SK-N-SH treated with all-trans-retinoic acid at 6 μM for 48 hours (cell line): ENCODE data around the gene PTPRN2.
"Not testable (repeated sequence)": the region's sequence is repeated elsewhere in the genome, so short reads cannot be mapped to it uniquely, and the experiment has no call there.

Experiments
- ATAC-seq: fragments of 200-7000 bp; cut with Tn5 transposase; 3 replicates; pipeline ENCODE4 v1.9.1; 2020; ENCODE audit warnings: mild to moderate bottlenecking, moderate library complexity
- BACH2 ChIP-seq: fragments of 250-450 bp; sonication (Bioruptor Pico); IDR thresholded peaks from 2 replicates; pipeline ENCODE4 v1.9.0; 2021; ENCODE audit warnings: mild to moderate bottlenecking, borderline replicate concordance
- CSDC2 ChIP-seq: fragments of 250-450 bp; sonication (Bioruptor Pico); IDR thresholded peaks from 2 replicates; pipeline ENCODE4 v1.5.0; 2020; ENCODE audit warnings: mild to moderate bottlenecking, moderate library complexity
- CSRNP3 ChIP-seq: fragments of 250-450 bp; sonication (Bioruptor Pico); IDR thresholded peaks from 2 replicates; pipeline ENCODE4 v1.5.1; 2021; ENCODE audit warnings: mild to moderate bottlenecking, moderate library complexity
- ISL1 ChIP-seq: fragments of 250-450 bp; sonication (Bioruptor Pico); IDR thresholded peaks from 2 replicates; pipeline ENCODE4 v2.1.2; 2022; ENCODE audit warnings: mild to moderate bottlenecking, moderate library complexity
- OSR1 ChIP-seq: fragments of 250-450 bp; sonication (Bioruptor Pico); IDR thresholded peaks from 2 replicates; pipeline ENCODE4 v1.8.0; 2022; ENCODE audit warnings: moderate library complexity, mild to moderate bottlenecking, inconsistent platforms
- PATZ1 ChIP-seq: fragments of 250-450 bp; sonication (Bioruptor Pico); IDR thresholded peaks from 2 replicates; pipeline ENCODE4 v1.8.0; 2020; ENCODE audit warnings: mild to moderate bottlenecking, moderate library complexity, borderline replicate concordance
- PPARA ChIP-seq: fragments of 250-450 bp; sonication (Bioruptor Pico); IDR thresholded peaks from 2 replicates; pipeline ENCODE4 v1.5.0; 2020; ENCODE audit warnings: mild to moderate bottlenecking, borderline replicate concordance
- SNAI2 ChIP-seq: fragments of 250-450 bp; sonication (Bioruptor Pico); IDR thresholded peaks from 2 replicates; pipeline ENCODE4 v1.5.0; 2020; ENCODE audit warnings: mild to moderate bottlenecking, moderate library complexity
- TCF4 ChIP-seq: fragments of 250-450 bp; sonication (Bioruptor Pico); IDR thresholded peaks from 2 replicates; pipeline ENCODE4 v1.8.0; 2021; ENCODE audit warnings: mild to moderate bottlenecking, moderate library complexity, borderline replicate concordance
- TOX ChIP-seq: fragments of 250-450 bp; sonication (Bioruptor Pico); IDR thresholded peaks from 2 replicates; pipeline ENCODE4 v1.8.0; 2021; ENCODE audit warnings: mild to moderate bottlenecking, moderate library complexity, borderline replicate concordance
- TSHZ2 ChIP-seq: fragments of 250-450 bp; sonication (Bioruptor Pico); IDR thresholded peaks from 2 replicates; pipeline ENCODE4 v1.5.0; 2020; ENCODE audit warnings: mild to moderate bottlenecking, moderate library complexity
- ZC3H10 ChIP-seq: fragments of 250-450 bp; sonication (Bioruptor Pico); IDR thresholded peaks from 2 replicates; pipeline ENCODE4 v1.5.1; 2021; ENCODE audit warnings: mild to moderate bottlenecking, moderate library complexity
- ZFP3 ChIP-seq: fragments of 250-450 bp; sonication (Bioruptor Pico); IDR thresholded peaks from 2 replicates; pipeline ENCODE4 v1.5.0; 2020; ENCODE audit warnings: mild to moderate bottlenecking, moderate library complexity
- ZFP30 ChIP-seq: fragments of 450-650 bp; formaldehyde crosslinking; IDR thresholded peaks from 2 replicates; pipeline ENCODE4 v1.5.0; 2022; ENCODE audit warnings: mild to moderate bottlenecking, moderate library complexity
- ZNF565 ChIP-seq: fragments of 450-650 bp; formaldehyde crosslinking; conservative IDR thresholded peaks from 2 replicates; pipeline ENCODE4 v1.5.0; 2020; ENCODE audit warnings: low read depth, mild to moderate bottlenecking, moderate library complexity
- ZNF70 ChIP-seq: fragments of 450-650 bp; formaldehyde crosslinking; IDR thresholded peaks from 2 replicates; pipeline ENCODE4 v1.5.0; 2020; ENCODE audit warnings: mild to moderate bottlenecking, moderate library complexity
- ZNF8 ChIP-seq: fragments of 450-650 bp; formaldehyde crosslinking; IDR thresholded peaks from 2 replicates; pipeline ENCODE4 v1.5.0; 2020; ENCODE audit warnings: mild to moderate bottlenecking, moderate library complexity
- TF ChIP-seq, protein P1 (sequence below): fragments of 250-450 bp; sonication (Bioruptor Pico); IDR thresholded peaks from 2 replicates; pipeline ENCODE4 v1.8.0; 2021; ENCODE audit warnings: low read depth, mild to moderate bottlenecking, moderate library complexity, borderline replicate concordance

Gene PTPRN2

GRCh38 chr7:158204453-158204852 lies 383.2 kb downstream of the PTPRN2 start:
- TF ChIP-seq, protein P1, sequence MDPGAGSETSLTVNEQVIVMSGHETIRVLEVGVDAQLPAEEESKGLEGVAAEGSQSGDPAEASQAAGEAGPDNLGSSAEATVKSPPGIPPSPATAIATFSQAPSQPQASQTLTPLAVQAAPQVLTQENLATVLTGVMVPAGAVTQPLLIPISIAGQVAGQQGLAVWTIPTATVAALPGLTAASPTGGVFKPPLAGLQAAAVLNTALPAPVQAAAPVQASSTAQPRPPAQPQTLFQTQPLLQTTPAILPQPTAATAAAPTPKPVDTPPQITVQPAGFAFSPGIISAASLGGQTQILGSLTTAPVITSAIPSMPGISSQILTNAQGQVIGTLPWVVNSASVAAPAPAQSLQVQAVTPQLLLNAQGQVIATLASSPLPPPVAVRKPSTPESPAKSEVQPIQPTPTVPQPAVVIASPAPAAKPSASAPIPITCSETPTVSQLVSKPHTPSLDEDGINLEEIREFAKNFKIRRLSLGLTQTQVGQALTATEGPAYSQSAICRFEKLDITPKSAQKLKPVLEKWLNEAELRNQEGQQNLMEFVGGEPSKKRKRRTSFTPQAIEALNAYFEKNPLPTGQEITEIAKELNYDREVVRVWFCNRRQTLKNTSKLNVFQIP (CRISPR knock-in tag), result no peak
- TF ChIP-seq OSR1 (CRISPR knock-in tag) (no peak), PPARA (CRISPR knock-in tag) (no peak), TOX (no peak)
- no peak for ATAC-seq

DNA sequence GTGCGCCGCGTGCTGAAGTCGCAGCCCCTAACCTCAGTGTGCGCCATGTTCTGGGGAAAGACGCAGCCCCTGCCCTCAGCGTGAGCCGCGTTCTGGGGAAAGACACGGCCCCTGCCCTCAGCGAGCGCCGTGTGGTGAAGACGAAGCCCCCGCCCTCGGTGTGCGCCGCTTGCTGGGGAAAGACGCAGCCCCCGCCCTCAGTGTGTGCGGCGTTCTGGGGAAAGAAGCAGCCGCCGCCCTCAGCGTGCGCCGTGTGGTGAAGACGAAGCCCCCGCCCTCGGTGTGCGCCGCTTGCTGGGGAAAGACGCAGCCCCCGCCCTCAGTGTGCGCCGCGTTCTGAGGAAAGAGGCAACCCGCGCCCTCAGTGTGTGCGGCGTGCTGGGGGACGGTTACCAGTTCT lies 383.7 kb downstream of the PTPRN2 start:
- not testable (repeated sequence) for ATAC-seq

DNA sequence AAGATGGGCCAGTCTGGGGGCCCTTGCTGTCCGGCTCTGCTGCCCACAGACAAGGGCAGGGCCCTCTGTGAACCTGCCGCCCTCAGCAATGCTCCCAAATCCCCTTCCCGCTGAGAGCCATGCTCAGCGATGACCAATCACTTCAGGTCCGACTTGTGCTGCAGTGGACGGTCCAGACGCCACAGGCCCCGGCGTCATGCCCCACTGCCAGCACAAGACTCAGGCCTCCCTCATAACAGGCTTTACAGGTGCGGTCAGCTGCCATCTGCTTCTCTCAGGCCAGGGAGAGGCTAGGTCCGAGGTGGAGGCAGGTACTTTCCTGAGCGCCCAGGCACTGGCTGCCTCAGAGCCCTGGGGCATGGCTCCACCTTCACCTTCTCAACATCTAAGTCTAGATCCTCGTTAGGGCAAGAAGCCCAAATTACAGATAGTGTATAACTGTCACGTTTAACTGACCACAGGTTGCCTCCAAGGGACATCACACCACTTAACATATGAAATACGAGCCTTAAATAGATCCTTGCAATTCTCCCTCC lies 393.2 kb downstream of the PTPRN2 start:
- ATAC-seq, result no peak

GRCh38 chr7:158193446-158193845 lies 394.2 kb downstream of the PTPRN2 start:
- ATAC-seq, result no peak
- no peak for TF ChIP-seq TOX
- TF ChIP-seq ZNF70 (CRISPR knock-in tag), result no peak
- no peak for TF ChIP-seq PATZ1 (CRISPR knock-in tag)
- TF ChIP-seq ZFP3 (CRISPR knock-in tag), result no peak
- no peak for TF ChIP-seq CSRNP3 (CRISPR knock-in tag)
- no peak for TF ChIP-seq CSDC2 (CRISPR knock-in tag)
- no peak for TF ChIP-seq TSHZ2 (CRISPR knock-in tag)
- TF ChIP-seq ZNF8, result no peak
- TF ChIP-seq PPARA (CRISPR knock-in tag), result no peak
- no peak for TF ChIP-seq BACH2 (CRISPR knock-in tag)
- no peak for TF ChIP-seq ZNF565 (CRISPR knock-in tag)

More for the DNA sequence above, 393.2 kb downstream of the PTPRN2 start:
- no peak for TF ChIP-seq ISL1
- no peak for TF ChIP-seq SNAI2 (CRISPR knock-in tag)
- TF ChIP-seq PATZ1 (CRISPR knock-in tag), result no peak
- TF ChIP-seq ZNF70 (CRISPR knock-in tag), result no peak
- TF ChIP-seq ZFP30 (CRISPR knock-in tag), result no peak
- no peak for TF ChIP-seq ZNF565 (CRISPR knock-in tag)
- TF ChIP-seq, protein P1 (CRISPR knock-in tag), result no peak
- no peak for TF ChIP-seq ZFP3 (CRISPR knock-in tag)
- no peak for TF ChIP-seq ZC3H10 (CRISPR knock-in tag)
- TF ChIP-seq CSRNP3 (CRISPR knock-in tag), result no peak
- no peak for TF ChIP-seq TCF4 (CRISPR knock-in tag)
- no peak for TF ChIP-seq ZNF8
- TF ChIP-seq PPARA (CRISPR knock-in tag), result no peak
